Keratinocyte (primary cell): ENCODE data around the gene EEF2K. TPM values are rescaled to one million over a fixed set of nuclear protein-coding genes. Genes with fewer than 3 reads are reported as not detected.

ENCODE experiments used
- DNase-seq: peaks from one replicate; pipeline ENCODE4 v3.0.0-alpha.2; 2011; ENCODE audit warnings: low read depth, missing footprints, low spot score
- FAIRE-seq: peaks from 2 replicates; lab custom pipeline; 2011; peaks lifted over from hg19 to GRCh38; lab: Jason Lieb, UNC
- H2AFZ ChIP-seq: 2 replicates; pipeline ENCODE4 v1.6.0; 2012; ENCODE audit warnings: low read length, control low read depth, inconsistent platforms; ENCODE audit not compliant: control insufficient read depth
- H3K27ac ChIP-seq: 2 replicates; pipeline ENCODE4 v1.5.1; 2011; ENCODE audit warnings: low read length; ENCODE audit not compliant: control insufficient read depth, insufficient read depth
- H3K27me3 ChIP-seq: 3 replicates; pipeline ENCODE4 v1.6.0; 2011; ENCODE audit warnings: low read length; ENCODE audit not compliant: control insufficient read depth, insufficient read depth; ENCODE audit errors: extremely low read depth
- H3K36me3 ChIP-seq, 2 experiments: 2 replicates in 1 of 2; 3 replicates in 1 of 2; pipeline ENCODE4 v1.5.1; 2011; ENCODE audit warnings: low read length in 2 of 2, mild to moderate bottlenecking in 1 of 2; ENCODE audit not compliant: control insufficient read depth in 2 of 2, insufficient read depth in 2 of 2; ENCODE audit errors: extremely low read depth in 1 of 2
- H3K4me1 ChIP-seq: 3 replicates; pipeline ENCODE4 v1.5.1; 2011; ENCODE audit warnings: low read length; ENCODE audit not compliant: control insufficient read depth, insufficient read depth; ENCODE audit errors: extremely low read depth
- H3K4me2 ChIP-seq: 3 replicates; pipeline ENCODE4 v1.6.0; 2011; ENCODE audit warnings: low read depth, low read length; ENCODE audit not compliant: control insufficient read depth, insufficient read depth; ENCODE audit errors: extremely low read depth
- H3K4me3 ChIP-seq, 3 experiments: fragments of 200-600 bp in 1 of 3; sonication (generic) in 1 of 3; 2 replicates in 2 of 3; 3 replicates in 1 of 3; pipeline ENCODE4 v1.5.1; 2011 to 2016; ENCODE audit warnings: low read length in 3 of 3, mild to moderate bottlenecking in 3 of 3, control low read depth in 2 of 3, inconsistent platforms in 1 of 3, low read depth in 1 of 3, mixed read lengths in 1 of 3, mixed run types in 1 of 3, moderate library complexity in 1 of 3; ENCODE audit not compliant: control insufficient read depth in 2 of 3, insufficient read depth in 2 of 3; ENCODE audit errors: extremely low read depth in 1 of 3
- H3K79me2 ChIP-seq: 2 replicates; pipeline ENCODE4 v1.6.0; 2012; ENCODE audit warnings: low read length; ENCODE audit not compliant: control insufficient read depth, insufficient read depth
- H3K9ac ChIP-seq: 3 replicates; pipeline ENCODE4 v1.6.0; 2011; ENCODE audit warnings: low read length; ENCODE audit not compliant: control insufficient read depth, insufficient read depth; ENCODE audit errors: extremely low read depth
- H3K9me1 ChIP-seq: 3 replicates; pipeline ENCODE4 v1.6.0; 2011; ENCODE audit warnings: low read length; ENCODE audit not compliant: control insufficient read depth, insufficient read depth; ENCODE audit errors: extremely low read depth
- H3K9me3 ChIP-seq: 2 replicates; pipeline ENCODE4 v1.5.1; 2012; ENCODE audit warnings: low read depth, low read length; ENCODE audit not compliant: control insufficient read depth
- H4K20me1 ChIP-seq: 3 replicates; pipeline ENCODE4 v1.6.0; 2011; ENCODE audit warnings: low read length; ENCODE audit not compliant: control insufficient read depth, insufficient read depth; ENCODE audit errors: extremely low read depth
- CTCF ChIP-seq, 3 experiments: IDR thresholded peaks in 1 of 3; conservative IDR thresholded peaks in 1 of 3; optimal IDR thresholded peaks in 1 of 3; 2 replicates in 2 of 3; 3 replicates in 1 of 3; pipeline versions ENCODE3 to v1.5.1; 2011; ENCODE audit warnings: low read length in 3 of 3, mild to moderate bottlenecking in 3 of 3, moderate library complexity in 2 of 3, control low read depth in 1 of 3, inconsistent platforms in 1 of 3; ENCODE audit not compliant: insufficient read depth in 2 of 3; ENCODE audit errors: extremely low read depth in 1 of 3
- EZH2 ChIP-seq: IDR thresholded peaks from one replicate; pipeline ENCODE4 v1.6.1; 2012; ENCODE audit warnings: inconsistent platforms, mild to moderate bottlenecking, low read length, moderate library complexity
- dilution Hi-C: fragments of 300-500 bp; cut with MboI; formaldehyde crosslinking; loops from one replicate; pipeline ENCODE4 v1.7.0; 2020; ENCODE audit warnings: low sequenced_read_pairs; ENCODE audit not compliant: extremely low pct_ligation_motif_present
- polyA plus RNA-seq, 5 experiments: library from polyadenylated mRNA; depleted of rRNA in 3 of 5; stranded (reverse) in 3 of 5; stranded (forward) in 1 of 5; unstranded in 1 of 5; fragments of >200 nt; gene quantifications; 1 replicate in 1 of 5; 2 replicates in 3 of 5; 3 replicates in 1 of 5; pipeline versions ENCODE4 v1.2.1 to v1.2.3, GENCODE V29; 2011 to 2012; ENCODE audit warnings: missing spikeins in 2 of 5, low read depth in 1 of 5, low replicate concordance in 1 of 5

The EEF2K gene
- polyA plus RNA-seq, 1 donor (not counting 4 experiments of a cell fraction or from before 2014, with no cell fraction given), result 7.3 TPM

GRCh38 chr16:22255335-22255734 lies 49.3 kb downstream of the EEF2K start:
- Histone ChIP-seq H3K4me1 (no peaks in the 10 kb centered on the region), H3K4me3 (no peak overlapping the region), H3K79me2 (no peaks in the 10 kb centered on the region), H2AFZ (no peak overlapping the region), H3K4me2 (no peak overlapping the region), H3K9me1 (no peaks in the 10 kb centered on the region), H3K9ac (no peak overlapping the region), H3K27me3 (no peaks in the 10 kb centered on the region), H3K9me3 (no peaks in the 10 kb centered on the region), H3K36me3 (peaks cover 23 to 25% of the 10 kb centered on the region in 2 experiments), H4K20me1 (no peaks in the 10 kb centered on the region), H3K27ac (no peak overlapping the region)
- DNase-seq (no peak), FAIRE-seq (no peak)
- TF ChIP-seq EZH2 (no peak), CTCF (optimal IDR thresholded peaks at IDR 0.05 in 1 of 3, IDR thresholded peaks at IDR 0.05 in 1 of 3, conservative IDR thresholded peaks at IDR 0.05 in 1 of 3; ENCODE audit: extremely low read depth in 1 of 3, insufficient read depth in 2 of 3, low read length in 3 of 3) (no peak)
- dilution Hi-C loops, result no loop called here

- dilution Hi-C loops, result no loop called here
- H3K36me3 ChIP-seq, result peaks cover 22 to 26% of the 10 kb centered on the region in 2 experiments
- H3K4me1 ChIP-seq, result no peaks in the 10 kb centered on the region
- no peaks in the 10 kb centered on the region for H3K79me2 ChIP-seq
- DNase-seq, result no peak
- no peak overlapping the region for H3K4me2 ChIP-seq
- H3K27me3 ChIP-seq, result no peaks in the 10 kb centered on the region
- no peaks in the 10 kb centered on the region for H3K9me3 ChIP-seq
- H3K27ac ChIP-seq, result no peak overlapping the region
- no peak overlapping the region for H3K9ac ChIP-seq
- TF ChIP-seq CTCF (optimal IDR thresholded peaks at IDR 0.05 in 1 of 3, IDR thresholded peaks at IDR 0.05 in 1 of 3, conservative IDR thresholded peaks at IDR 0.05 in 1 of 3; ENCODE audit: extremely low read depth in 1 of 3, insufficient read depth in 2 of 3, low read length in 3 of 3) (no peak), EZH2 (no peak)
- H3K4me3 ChIP-seq, result no peak overlapping the region
- no peak overlapping the region for H2AFZ ChIP-seq
- no peaks in the 10 kb centered on the region for H4K20me1 ChIP-seq
- no peak for FAIRE-seq
- H3K9me1 ChIP-seq, result no peaks in the 10 kb centered on the region
Observed at GRCh38 chr16:22257440-22257839, 51.4 kb downstream of the EEF2K start.
